Panc1 (cell line): Measurements from ENCODE around the gene USP38. TPM values are rescaled to one million over a fixed set of nuclear protein-coding genes. Genes with fewer than 3 reads are reported as not detected.

Experiments
- ATAC-seq: fragments of 200-7000 bp; cut with Tn5 transposase; 2 replicates; pipeline ENCODE4 v1.9.1; 2020; ENCODE audit warnings: mild to moderate bottlenecking, moderate library complexity
- BruUV-seq: library from RNA; stranded (reverse); fragments of 400-500 nt; replicated peaks from 2 replicates; lab custom pipeline; 2021; lab: Mats Ljungman, UMichigan
- CTCF ChIA-PET: fragments of 300-600 bp; sonication (Branson Sonifier 250); formaldehyde crosslinking; loops from one replicate; lab custom pipeline; 2022; ENCODE audit warnings: antibody characterized with exemption; lab: Charles Lee
- POLR2A ChIA-PET: fragments of 300-600 bp; sonication (Branson Sonifier 250); formaldehyde crosslinking; loops from one replicate; lab custom pipeline; 2022; ENCODE audit warnings: antibody characterized with exemption; lab: Charles Lee
- DNase-seq: peaks from one replicate; pipeline ENCODE4 v3.0.0-alpha.2; 2010; ENCODE audit warnings: low read depth, low spot score
- H3K27ac ChIP-seq: 2 replicates; pipeline ENCODE4 v1.5.1; 2011; ENCODE audit warnings: mild to moderate bottlenecking, low read length, inconsistent platforms
- H3K27me3 ChIP-seq: fragments of 200-500 bp; sonication (Bioruptor generic); 2 replicates; pipeline ENCODE4 v1.6.0; 2014; ENCODE audit warnings: low read length, inconsistent platforms; ENCODE audit not compliant: control insufficient read depth, insufficient read depth
- H3K36me3 ChIP-seq: fragments of 200-500 bp; sonication (Bioruptor generic); 2 replicates; pipeline ENCODE4 v1.5.1; 2014; ENCODE audit warnings: inconsistent platforms, mild to moderate bottlenecking, low read length, moderate library complexity; ENCODE audit not compliant: control insufficient read depth, insufficient read depth
- H3K4me1 ChIP-seq: 2 replicates; pipeline ENCODE4 v1.5.1; 2011; ENCODE audit warnings: inconsistent platforms, mild to moderate bottlenecking, low read length, moderate library complexity; ENCODE audit not compliant: control insufficient read depth, insufficient read depth
- H3K4me3 ChIP-seq, 2 experiments: 2 replicates each; pipeline ENCODE4 v1.5.1; 2011 to 2012; ENCODE audit warnings: low read depth in 2 of 2, low read length in 2 of 2, mild to moderate bottlenecking in 2 of 2, inconsistent platforms in 1 of 2, moderate library complexity in 1 of 2
- H3K9me3 ChIP-seq: fragments of 200-500 bp; sonication (Bioruptor generic); 2 replicates; pipeline ENCODE4 v1.5.1; 2014; ENCODE audit warnings: low read depth, mild to moderate bottlenecking, inconsistent platforms, low read length, moderate library complexity; ENCODE audit not compliant: control insufficient read depth, insufficient read depth
- CTCF ChIP-seq: fragments of 450-650 bp; IDR thresholded peaks from 2 replicates; pipeline ENCODE4 v1.5.1; 2017; ENCODE audit warnings: mild to moderate bottlenecking
- POLR2AphosphoS5 ChIP-seq: IDR thresholded peaks from 2 replicates; pipeline ENCODE4 v1.6.1; 2012; ENCODE audit warnings: mild to moderate bottlenecking, low read depth, low read length, moderate library complexity
- REST ChIP-seq, 2 experiments: IDR thresholded peaks; 2 replicates each; pipeline ENCODE4 v1.6.1; 2011 to 2012; ENCODE audit warnings: low read depth in 2 of 2, control low read depth in 1 of 2, low read length in 1 of 2, mild to moderate bottlenecking in 1 of 2, moderate library complexity in 1 of 2; ENCODE audit not compliant: insufficient read depth in 1 of 2
- SIN3A ChIP-seq: IDR thresholded peaks from 2 replicates; pipeline ENCODE4 v1.6.1; 2012; ENCODE audit warnings: low read depth, mild to moderate bottlenecking, low read length, moderate library complexity, borderline replicate concordance; ENCODE audit not compliant: insufficient read depth
- TCF7L2 ChIP-seq: IDR thresholded peaks from 2 replicates; pipeline ENCODE4 v1.6.1; 2011; ENCODE audit warnings: mild to moderate bottlenecking, low read depth, low read length, inconsistent platforms
- in situ Hi-C: cut with HindIII; loops from 2 replicates; pipeline ENCODE4 v1.10.0; 2016; ENCODE audit warnings: low sequenced_read_pairs, low pct_unique_long_range_greater_than_20kb
- intact Hi-C: fragments of 100-400 bp; cut with micrococcal nuclease; formaldehyde crosslinking; loops from one replicate; pipeline ENCODE4 v1.10.0; 2022; ENCODE audit not compliant: unreplicated experiment
- total RNA-seq: library from RNA; stranded (reverse); gene quantifications from one replicate; pipeline ENCODE4 v1.2.1, GENCODE V29; 2021; ENCODE audit not compliant: unreplicated experiment

Gene USP38
- total RNA-seq, 1 experiment from 2014 or later = 11.7 TPM

GRCh38 chr4:143256456-143256855 is 71.7 kb downstream of the USP38 start:
- in situ Hi-C loops (no loop called here), intact Hi-C loops (no loop called here)
- Histone ChIP-seq H3K4me1 (no peaks in the 10 kb centered on the region), H3K36me3 (no peaks in the 10 kb centered on the region), H3K4me3 (no peak overlapping the region), H3K27ac (no peak overlapping the region), H3K9me3 (no peaks in the 10 kb centered on the region), H3K27me3 (no peaks in the 10 kb centered on the region)
- TF ChIP-seq CTCF (no peak), REST (IDR thresholded peaks at IDR 0.05; ENCODE audit: insufficient read depth in 1 of 2, low read depth in 2 of 2, low read length in 1 of 2) (no peak), POLR2AphosphoS5 (no peak), TCF7L2 (no peak), SIN3A (no peak)
- no peak for ATAC-seq
- DNase-seq = no peak
- ChIA-PET CTCF (no interaction called here), POLR2A (no interaction called here)
- BruUV-seq = no TSS peak

- Histone ChIP-seq H3K36me3 (no peaks in the 10 kb centered on the region), H3K27ac (no peak overlapping the region), H3K27me3 (no peaks in the 10 kb centered on the region), H3K4me3 (no peak overlapping the region), H3K9me3 (no peaks in the 10 kb centered on the region), H3K4me1 (no peaks in the 10 kb centered on the region)
- TF ChIP-seq REST (IDR thresholded peaks at IDR 0.05; ENCODE audit: insufficient read depth in 1 of 2, low read depth in 2 of 2, low read length in 1 of 2) = no peak
- TF ChIP-seq POLR2AphosphoS5 = no peak
- TF ChIP-seq CTCF = no peak
- no peak for TF ChIP-seq TCF7L2
- TF ChIP-seq SIN3A = no peak
- in situ Hi-C loops = no loop called here
- CTCF ChIA-PET = no interaction called here
- ATAC-seq (no peak), DNase-seq (no peak)
- intact Hi-C loops = no loop called here
- POLR2A ChIA-PET = no interaction called here
- no TSS peak for BruUV-seq
Observed at GRCh38 chr4:143257356-143257755, 72.6 kb downstream of the USP38 start.
